Medulla oblongata (tissue), 1 donor: ENCODE data around the gene B4GALT5.
"Not testable (repeated sequence)": the region's sequence is repeated elsewhere in the genome, so short reads cannot be mapped to it uniquely, and the experiment has no call there.

Source experiments
- DNase-seq: peaks from one replicate; pipeline ENCODE4 v3.0.0-alpha.2; 2015; ENCODE audit errors: extremely low spot score

B4GALT5 gene

DNA sequence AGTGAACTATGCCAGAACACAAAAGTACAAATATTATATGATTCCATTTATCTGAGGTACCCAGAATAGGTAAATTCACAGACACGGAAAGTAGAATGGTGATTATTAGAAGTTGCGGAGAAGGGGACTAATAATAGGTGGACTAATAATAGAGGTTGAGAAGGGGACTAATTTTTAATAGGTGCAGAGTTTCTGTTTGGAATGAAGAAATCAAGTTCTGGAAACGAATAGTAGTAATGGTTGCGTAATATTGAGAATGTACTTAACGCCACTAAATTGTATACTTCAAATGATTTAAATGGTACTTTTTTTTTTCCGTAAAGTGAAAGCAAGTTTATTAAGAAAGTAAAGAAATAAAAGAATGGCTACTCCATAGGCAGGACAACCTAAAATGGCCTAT is 33.2 kb downstream of the B4GALT5 start:
- DNase-seq: no peak

DNA sequence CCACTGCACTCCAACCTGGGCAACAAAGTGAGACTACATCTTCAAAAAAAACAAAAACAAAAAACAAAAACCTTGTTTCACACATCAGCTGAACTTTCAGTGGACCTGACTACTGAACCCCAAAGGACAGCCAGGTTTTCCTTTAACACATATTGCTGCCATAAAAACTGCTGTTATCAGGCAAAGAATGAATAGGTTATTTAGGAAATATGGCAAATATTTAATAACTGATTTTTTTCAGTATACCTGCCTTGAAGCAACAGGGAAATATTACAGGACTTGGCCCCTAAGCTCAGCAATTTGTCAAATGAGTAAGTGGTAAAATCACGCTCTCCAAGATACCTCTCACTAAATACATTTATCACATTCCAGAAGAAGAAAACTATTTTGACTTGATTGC is 34.0 kb downstream of the B4GALT5 start:
- no peak for DNase-seq

GRCh38 chr20:49677777-49678758 is 35.6 kb downstream of the B4GALT5 start:
- no peak for DNase-seq

DNA sequence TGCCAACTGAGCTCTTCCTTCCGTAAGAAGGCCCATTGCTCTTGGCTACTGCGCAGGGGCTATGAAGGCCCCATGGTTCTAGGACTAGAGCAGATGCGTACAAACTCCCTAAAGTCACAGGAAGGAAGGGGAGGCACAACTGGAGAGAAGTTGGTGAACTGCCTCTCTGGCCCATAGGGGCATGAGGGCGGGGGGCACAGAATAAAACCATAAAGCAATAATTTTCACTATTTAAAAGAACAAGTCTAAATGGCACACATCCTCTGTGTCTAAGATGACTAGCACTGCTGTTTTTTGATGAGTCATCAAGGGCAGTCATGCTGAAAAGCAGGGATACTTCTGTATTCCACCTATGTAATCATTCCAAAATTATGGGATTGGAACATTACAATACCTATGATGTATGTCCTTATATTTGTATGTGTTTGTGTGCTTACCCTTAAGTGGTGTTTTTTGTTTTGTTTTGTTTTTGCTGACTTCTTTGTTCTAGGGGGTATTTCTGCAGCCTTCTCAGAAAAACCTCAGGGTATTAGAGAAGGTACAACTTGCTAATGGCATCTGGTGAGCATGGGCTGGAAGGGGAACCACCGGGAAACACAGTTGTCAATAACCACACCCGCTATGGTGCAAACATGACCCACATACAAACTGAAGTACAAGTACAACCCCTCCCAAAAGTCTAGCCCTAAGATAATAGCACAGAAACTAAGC is 36.9 kb downstream of the B4GALT5 start:
- no peak for DNase-seq

DNA sequence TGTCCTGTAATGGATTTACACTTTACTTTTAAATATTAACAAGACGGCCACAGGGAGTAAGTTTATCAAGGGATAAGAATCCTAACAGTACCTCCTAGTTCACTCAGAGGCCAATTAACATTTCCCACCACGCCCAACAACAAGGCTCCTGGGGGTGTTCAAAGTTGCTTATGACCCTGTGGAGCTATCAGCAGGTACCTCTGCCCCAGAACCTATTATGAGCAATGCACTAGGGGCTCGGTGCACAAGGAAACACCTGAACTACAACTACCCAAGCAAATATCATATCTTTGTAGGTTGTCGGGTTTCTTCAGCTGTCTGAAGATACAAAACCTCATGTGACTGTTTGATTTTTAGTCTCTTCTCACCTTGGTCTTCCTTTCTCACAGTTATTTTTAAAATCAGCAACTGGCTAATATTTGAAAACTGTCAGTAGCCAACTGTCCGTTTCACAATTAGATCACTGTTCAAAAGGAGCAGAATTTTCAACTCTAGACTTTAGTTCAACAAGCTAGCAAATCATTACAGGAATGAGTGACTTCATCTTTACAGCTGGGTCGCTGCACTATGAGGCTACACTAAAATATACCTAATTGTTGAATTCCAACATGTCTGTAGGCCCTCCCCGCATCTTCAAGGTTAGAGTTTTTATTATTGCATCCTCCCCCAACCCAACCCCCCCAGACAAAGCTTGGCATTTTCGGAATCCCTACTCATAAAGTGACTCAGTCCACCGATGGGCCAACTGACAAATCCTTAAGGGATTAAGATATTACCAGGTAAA is 38.1 kb downstream of the B4GALT5 start:
- no peak for DNase-seq

DNA sequence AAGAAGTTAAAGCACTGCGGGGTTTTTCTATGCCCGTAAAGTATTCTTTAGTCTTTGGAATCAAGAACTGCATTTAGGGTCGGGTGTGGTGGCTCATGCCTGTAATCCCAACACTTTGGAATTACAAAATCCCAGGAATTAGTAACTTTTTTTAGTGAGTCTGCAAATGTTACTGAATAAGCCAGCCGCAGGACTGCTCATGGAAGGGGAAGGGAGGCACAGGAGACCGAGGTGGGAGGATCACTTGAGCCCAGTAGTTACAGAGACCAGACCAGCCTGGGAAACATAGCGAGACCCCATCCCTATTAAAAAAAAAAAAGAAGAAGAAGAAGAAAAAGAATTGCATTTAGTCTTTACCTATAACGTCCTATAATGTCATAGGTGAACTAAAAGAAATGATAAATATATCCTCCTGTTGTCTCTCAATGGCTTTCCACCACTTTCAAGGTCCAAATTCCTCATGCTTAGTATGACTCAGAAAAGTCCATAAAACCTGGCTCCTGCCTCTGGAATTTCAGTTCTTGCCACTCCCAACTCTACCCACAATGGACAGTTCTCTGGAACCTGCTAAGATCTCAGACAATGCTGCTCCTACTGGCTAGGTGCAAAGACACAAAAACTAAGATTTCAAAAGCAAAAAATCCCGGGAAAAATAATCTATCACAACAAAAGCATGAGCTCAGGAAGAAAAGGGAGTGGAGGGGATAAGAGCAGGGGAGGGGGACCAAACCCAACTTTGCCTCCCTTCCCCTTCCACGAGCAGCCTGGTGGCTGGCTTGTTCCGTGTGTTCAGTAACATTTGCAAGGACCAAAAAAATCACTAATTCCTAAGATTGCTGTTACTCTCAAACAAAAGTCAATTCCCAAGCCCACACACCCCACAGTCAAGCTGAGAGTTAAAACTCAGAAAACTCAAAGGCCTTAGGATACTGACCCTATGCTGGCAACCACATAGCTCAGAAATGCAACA is 39.0 kb downstream of the B4GALT5 start:
- no peak for DNase-seq

DNA sequence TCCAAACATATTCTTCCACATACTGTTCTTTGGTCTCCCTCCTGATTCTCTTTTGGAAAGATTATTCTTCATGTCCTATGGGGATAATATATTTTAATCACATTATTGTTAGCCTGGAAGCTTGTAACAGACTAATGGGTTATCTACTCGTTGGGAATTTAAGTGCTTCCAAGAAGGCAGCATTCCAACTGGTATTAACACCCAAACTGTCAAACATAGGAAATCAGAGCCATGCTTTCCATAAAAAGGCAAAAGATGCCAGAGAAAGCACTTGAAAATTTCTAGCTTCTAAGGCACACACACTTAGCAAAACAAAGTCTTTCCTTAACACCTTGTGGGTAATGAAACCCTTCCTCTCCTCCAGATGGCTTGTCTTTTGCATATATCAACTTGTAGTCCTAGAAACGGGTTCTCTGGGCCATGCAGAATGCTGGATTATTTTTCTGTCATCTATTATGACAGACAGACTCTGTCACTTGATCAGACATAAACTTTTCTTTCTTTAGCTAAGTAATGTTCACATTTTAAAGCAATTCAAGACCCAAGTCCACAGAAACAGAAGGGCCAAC is 41.5 kb downstream of the B4GALT5 start:
- DNase-seq: no peak

- DNase-seq: no peak
Observed at GRCh38 chr20:49671433-49671832, 42.2 kb downstream of the B4GALT5 start.

- DNase-seq: no peak
Observed at GRCh38 chr20:49669601-49670189, 44.0 kb downstream of the B4GALT5 start.

DNA sequence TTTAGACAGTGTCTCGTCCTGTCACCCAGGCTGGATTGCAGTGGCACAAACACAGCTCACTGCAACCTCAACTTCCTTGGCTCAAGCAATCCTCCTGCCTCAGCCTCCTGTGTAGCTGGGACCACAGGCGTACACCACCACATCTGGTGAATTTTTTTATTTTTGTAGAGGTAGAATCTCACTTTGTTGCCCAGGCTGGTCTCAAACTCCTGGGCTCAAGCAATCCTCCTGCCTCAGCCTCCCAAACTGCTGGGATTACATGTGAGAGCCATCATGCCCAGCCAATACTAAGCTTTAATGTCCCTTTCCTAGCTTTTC is 44.8 kb downstream of the B4GALT5 start:
- not testable (repeated sequence) for DNase-seq

- DNase-seq: no peak
Observed at GRCh38 chr20:49668181-49668877, 45.3 kb downstream of the B4GALT5 start.

- DNase-seq: no peak
Observed at GRCh38 chr20:49666911-49667310, 46.8 kb downstream of the B4GALT5 start.

- no peak for DNase-seq
Observed at GRCh38 chr20:49665796-49666195, 47.9 kb downstream of the B4GALT5 start.

GRCh38 chr20:49664612-49665313 is 48.9 kb downstream of the B4GALT5 start:
- DNase-seq: no peak

GRCh38 chr20:49663112-49663511 is 50.6 kb downstream of the B4GALT5 start:
- DNase-seq: no peak

GRCh38 chr20:49661560-49662329 is 51.9 kb downstream of the B4GALT5 start:
- no peak for DNase-seq

DNA sequence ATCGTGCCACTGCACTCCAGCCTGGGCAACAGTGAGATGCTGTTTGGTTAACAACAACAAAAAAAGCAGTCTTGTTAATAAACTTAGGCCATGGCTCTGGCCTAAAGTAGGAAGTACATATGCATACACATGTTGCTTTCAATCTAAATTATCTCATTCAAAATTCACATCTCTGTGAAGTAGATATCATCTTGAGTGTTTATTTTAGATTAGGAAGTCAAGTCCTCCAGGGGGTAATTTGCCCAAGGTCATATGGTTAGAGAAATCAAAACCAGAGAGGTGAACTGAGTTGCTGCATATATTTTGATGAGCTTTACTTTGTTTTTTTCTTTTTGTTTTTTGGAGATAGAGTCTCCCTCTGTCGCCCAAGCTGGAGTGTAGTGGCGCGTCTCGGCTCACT is 52.8 kb downstream of the B4GALT5 start:
- no peak for DNase-seq

- no peak for DNase-seq
Observed at GRCh38 chr20:49659056-49659455, 54.6 kb downstream of the B4GALT5 start.
